Measurements from ENCODE around the gene MACROD2.

GRCh38 chr20:14989535-14990290 lies 994.4 kb downstream of the MACROD2 start:
- TF ChIP-seq, protein P1, sequence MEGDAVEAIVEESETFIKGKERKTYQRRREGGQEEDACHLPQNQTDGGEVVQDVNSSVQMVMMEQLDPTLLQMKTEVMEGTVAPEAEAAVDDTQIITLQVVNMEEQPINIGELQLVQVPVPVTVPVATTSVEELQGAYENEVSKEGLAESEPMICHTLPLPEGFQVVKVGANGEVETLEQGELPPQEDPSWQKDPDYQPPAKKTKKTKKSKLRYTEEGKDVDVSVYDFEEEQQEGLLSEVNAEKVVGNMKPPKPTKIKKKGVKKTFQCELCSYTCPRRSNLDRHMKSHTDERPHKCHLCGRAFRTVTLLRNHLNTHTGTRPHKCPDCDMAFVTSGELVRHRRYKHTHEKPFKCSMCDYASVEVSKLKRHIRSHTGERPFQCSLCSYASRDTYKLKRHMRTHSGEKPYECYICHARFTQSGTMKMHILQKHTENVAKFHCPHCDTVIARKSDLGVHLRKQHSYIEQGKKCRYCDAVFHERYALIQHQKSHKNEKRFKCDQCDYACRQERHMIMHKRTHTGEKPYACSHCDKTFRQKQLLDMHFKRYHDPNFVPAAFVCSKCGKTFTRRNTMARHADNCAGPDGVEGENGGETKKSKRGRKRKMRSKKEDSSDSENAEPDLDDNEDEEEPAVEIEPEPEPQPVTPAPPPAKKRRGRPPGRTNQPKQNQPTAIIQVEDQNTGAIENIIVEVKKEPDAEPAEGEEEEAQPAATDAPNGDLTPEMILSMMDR (IDR thresholded peaks at IDR 0.05), result no peak
- no peak for TF ChIP-seq POLR2AphosphoS5 (IDR thresholded peaks at IDR 0.05)
